NOMO-1 treated with dmso at 0.1 percent for 144 hours (cell line): ENCODE data around the gene PLEKHM2.
"Not testable (repeated sequence)": the region's sequence is repeated elsewhere in the genome, so short reads cannot be mapped to it uniquely, and the experiment has no call there.

ENCODE experiments used
- DNase-seq: peaks from one replicate; lab custom pipeline; 2025; ENCODE audit not compliant: unreplicated experiment; lab: John Stamatoyannopoulos, UW

PLEKHM2 gene

GRCh38 chr1:15676688-15677661, 7.1 kb upstream of the PLEKHM2 start:
- no peak for DNase-seq

- peak; percentile 30 for DNase-seq
Measured at GRCh38 chr1:15678578-15678977, 5.5 kb upstream of the PLEKHM2 start.

GRCh38 chr1:15680131-15680530, 4.0 kb upstream of the PLEKHM2 start:
- no peak for DNase-seq

DNA sequence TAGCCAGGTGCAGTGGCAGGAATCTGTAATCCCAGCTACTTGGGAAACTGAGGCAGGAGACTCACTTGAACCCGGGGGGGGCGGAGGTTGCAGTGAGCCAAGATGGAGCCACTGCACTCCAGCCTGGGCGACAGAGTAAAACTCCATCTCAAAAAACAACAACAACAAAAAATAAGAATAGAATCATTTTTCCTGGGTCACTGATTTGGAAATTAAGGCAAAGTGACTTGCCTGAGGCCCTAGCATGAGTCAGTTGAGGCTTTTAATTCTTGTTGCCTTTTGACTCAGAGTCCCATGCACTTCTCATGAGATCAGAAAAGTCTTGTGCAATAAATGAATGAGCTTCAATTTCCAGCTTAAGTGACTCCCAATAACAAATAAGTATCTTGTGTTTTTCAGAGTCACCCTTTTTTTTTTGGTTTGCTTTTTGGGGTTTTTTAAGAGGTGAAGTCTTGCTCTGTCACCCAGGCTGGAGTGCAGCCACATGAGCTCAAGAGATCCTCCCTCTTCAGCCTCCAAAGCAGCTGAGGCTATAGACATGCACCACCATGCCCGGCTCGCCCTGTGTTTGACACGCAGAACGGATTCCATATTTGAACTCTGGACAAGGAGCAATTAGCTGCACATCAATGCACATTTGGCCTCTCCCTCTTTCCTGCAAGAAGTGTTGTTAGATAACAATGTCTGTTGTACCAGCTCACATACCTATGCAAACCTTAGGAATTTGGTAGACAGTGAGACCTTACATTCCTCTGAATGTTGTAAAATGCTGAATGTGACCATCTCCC, 3.4 kb upstream of the PLEKHM2 start:
- no peak for DNase-seq

DNA sequence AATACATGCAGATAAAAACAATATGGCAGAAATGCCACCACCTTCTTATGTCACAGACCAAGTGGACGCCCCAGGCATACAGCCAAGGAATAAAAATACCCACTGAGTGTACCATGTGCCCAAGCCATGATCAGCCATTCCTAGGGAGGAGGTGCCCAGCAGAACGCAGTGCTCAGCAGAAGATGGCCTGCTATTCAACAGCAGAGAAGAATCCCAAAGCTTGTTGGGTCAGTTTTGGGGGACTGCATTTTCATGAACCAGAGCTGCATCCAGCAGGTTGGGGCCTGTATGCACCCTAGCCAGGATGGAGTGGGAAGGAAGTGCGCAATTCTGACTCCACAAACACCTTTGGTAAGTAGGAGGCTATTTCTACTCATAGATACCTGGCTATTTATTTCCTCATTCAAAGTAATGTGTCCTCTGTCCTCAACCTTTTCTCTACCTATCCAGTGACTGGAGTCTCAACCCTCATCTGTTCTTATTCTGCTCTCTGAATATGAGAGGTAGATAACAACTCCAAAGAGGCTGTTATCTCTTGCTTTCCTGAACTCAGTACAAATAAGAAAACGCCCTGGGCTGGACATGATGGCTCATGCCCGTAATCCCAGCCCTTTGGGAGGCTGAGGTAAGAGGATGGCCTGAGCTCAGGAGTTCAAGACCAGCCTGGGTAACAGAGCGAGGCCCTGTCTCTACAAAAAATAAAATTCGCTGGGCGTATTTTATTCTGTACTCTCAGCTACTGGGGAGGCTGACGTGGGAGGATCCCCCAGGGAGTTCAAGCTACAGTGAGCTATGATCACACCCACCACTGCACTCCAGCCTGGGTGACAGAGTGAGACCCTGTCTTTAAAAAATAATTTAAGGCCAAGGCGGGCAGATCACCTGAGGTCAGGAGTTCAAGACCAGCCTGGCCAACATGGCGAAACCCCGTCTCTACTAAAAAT, 2.5 kb upstream of the PLEKHM2 start:
- no peak for DNase-seq

GRCh38 chr1:15682936-15683341, 1.2 kb upstream of the PLEKHM2 start:
- DNase-seq, result no peak

DNA sequence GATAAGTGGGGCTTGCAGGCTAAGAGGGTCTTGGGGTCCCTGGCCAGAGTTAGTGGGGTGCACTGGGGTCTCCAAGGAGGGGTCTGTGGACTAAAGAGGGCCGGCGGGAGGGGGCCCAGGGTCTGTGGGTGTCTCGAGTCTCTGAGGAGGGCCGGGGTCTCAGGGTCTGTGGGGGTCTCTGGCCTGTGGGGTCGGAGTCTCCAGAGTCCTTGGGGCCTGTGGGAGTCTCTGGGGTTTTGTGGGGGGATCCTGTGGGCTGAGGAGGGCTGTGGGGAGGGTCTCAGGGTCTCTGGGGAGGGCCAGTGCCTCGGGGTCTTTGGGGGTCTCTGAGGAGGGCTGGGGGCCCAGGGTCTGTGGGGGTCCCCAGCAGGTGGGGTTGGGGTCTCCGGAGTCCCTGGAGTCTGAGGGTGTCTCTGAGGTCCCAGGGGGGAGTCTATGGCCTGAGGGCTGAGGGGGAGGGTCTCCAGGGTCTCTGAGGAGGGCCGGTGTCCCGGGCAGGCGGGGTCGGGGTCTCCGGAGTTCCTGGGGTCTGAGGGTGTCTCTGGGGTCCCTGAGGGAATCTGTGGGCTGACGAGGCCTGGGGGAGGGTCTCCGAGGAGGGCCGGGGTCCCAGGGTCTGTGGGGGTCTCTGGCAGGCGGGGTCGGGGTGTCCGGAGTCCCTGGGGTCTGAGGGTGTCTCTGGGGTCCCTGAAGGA, 628 bp upstream of the PLEKHM2 start:
- no peak for DNase-seq

DNA sequence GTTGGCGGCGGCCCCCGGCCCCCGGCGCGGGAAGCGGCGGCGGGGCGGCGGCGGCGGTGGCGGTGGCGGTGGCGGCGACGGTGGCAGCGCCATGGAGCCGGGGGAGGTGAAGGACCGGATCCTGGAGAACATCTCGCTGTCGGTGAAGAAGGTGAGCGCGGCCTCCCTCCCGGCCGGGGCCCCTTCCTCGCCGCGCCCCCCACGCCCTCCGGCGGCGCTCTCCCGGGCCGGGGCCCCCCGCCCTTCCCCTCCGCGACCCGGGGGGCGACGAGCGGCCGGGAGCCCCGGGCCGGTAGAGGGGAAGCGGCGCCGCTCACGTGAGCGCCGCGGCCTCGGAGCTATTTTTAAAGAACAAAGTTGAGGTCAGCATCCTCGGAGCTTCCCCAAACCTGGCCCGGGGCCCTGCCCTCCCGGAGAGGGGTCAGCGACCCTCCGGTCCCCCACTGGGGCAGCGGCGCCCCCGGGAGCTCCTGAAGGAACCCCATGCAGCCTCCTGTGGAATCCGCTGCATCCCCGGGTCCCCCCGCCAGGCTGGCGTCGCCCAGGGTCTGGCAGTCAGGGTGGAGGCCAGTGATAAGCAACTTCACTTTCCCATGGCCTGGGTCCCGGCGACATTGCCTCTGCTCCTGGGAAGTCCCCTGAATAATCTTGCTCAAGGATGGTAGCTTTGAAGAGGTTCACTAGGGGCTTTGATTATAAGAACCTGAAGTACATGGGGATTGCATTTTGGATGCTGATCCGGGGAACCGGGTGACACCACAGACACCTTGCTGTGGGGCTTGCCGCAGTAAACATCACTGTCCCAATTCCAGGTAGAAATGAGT, 560 bp downstream of the PLEKHM2 start:
- DNase-seq, result no peak

DNA sequence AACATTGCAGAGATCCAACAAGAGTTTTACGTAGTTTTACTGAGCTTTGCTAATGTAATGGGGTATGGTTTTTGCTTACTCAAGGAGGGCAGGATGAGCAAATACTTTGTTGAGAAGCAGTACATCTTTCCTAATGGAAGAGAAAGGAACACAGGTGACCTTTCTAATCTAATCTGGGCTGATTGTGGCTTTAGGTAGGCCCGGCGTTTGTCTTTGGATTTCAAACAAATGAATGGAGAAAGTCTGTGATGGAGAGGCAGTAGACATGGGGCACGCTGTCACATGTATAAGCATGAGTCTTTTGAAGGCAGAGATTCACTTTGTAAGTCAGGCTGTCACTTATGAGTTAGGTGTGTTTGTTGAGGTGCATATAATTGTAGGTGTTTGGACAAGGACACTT, 1.7 kb downstream of the PLEKHM2 start:
- DNase-seq, result no peak

- no peak for DNase-seq
Measured at GRCh38 chr1:15687446-15687845, 3.3 kb downstream of the PLEKHM2 start.

GRCh38 chr1:15690317-15690716, 6.2 kb downstream of the PLEKHM2 start:
- DNase-seq, result no peak

GRCh38 chr1:15691434-15692032, 7.4 kb downstream of the PLEKHM2 start:
- no peak for DNase-seq

GRCh38 chr1:15692121-15692682, 8.1 kb downstream of the PLEKHM2 start:
- DNase-seq, result no peak

DNA sequence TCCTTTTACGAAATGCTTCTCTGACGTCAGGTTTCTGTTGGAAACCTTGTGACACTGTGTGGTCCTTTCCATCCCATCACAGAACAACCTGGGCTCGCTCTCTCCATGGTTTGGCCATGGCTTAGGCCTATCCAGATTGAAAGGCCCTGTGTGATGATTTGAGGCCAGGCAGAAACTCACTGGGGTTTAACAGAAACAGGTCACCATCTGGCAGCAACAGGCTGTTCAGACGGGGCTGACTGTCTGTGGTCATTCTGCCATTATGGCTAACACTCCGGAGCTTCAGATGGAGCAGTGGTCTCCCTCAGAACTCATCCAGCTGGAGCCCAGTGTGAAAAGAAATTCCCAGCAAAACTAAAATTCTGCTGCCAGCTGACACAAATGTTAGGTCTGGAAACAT, 9.3 kb downstream of the PLEKHM2 start:
- no peak for DNase-seq

DNA sequence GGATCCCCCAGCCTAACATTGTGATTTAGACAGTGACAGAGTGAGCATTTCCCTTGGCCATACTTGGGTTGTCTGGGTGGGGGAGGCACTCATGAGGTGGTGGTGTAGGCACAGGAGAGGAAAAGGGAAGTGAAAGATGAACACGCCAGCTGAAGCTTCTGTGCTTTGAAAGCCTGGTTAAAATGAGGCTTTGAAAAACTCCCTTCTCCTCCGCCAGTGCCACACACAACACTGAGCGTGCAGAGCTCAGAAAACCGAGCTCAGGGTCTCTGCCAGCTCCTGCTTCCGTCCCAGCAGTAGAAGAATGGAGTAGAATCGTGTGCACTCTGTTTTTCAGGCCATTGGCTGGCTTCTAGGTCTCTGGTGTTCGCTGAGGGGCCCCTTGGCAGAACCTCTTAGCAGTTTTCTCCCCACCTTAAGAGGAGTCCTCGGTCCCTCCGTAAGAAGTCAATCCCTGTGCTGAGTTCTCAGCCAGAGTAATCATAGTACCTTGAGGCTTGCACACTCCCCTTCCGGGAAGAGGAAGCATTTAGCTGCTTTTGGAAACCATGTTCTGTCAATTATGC, 12.9 kb downstream of the PLEKHM2 start:
- DNase-seq, result peak; percentile 78

- DNase-seq, result no peak
Measured at GRCh38 chr1:15698201-15698600, 14.1 kb downstream of the PLEKHM2 start.

- not testable (repeated sequence) for DNase-seq
Measured at GRCh38 chr1:15699321-15699720, 15.2 kb downstream of the PLEKHM2 start.

DNA sequence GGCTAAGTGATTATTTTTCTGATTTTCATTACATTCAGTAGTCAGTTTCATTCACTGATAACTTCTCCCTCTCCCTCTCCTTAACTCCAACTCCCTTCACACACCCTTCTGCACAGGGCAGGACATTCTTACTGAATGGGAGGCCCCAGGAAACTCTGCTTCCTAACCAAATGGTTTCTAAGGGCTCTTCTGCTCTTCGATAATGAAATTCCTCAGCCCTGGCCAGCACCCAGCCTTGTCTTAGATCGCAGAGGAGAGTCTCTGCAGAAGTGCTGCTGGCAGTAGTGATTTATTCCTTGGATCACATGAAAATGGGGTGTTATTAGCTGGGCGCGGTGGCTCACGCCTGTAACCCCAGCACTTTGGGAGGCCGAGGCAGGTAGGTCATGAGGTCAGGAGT, 16.4 kb downstream of the PLEKHM2 start:
- DNase-seq, result no peak
